ENCODE data around the gene PLCL1.

The PLCL1 gene

DNA sequence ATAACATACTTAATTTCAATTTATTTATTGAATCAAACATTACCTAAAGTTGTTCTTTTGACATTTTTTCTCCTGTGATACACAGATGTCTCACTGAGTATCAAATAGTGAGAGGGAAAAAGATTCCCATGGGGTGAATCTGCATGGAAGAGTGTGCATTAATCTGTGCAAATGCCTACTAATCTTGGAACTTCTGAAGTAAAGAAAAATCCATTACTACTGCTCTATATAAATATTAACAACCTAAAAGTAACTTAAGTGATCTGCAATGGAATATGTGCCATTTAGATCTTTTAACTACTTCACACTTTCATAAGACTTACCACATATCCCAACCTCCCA, 125.5 kb downstream of the PLCL1 start:
- DNase-seq: no peak

DNA sequence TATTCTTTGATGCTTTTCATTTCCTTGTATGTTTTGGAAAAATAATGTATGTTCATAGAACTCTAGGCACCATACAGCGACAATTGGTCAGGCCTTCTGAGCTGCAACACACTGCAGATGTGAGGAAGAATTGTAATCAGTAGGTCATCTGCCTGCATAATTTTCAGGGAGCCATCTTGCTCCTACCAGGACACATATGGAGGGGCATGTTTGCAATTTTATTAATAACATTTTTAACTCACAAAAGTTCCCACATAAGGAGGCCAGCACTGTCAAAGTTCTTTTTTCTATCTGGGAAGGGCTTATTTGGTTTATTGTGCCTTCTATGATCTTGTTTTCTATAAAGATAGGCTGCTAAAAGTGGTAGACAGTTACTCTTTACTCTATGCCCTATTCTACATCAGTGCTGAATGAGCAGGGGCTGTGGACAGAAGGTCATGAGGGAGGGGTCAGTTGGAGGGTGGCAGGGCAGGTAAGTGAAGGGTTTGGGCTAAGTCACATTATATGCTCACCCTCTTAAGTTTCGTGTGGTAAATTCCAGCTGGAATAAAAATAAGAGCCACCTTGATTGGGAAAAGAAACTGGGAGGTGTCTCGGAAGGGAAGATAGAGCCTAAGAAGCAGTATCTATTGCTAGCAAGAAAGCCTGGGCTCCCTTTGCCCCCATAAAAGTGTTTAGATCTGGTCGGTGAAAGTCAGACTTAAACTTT, 126.3 kb downstream of the PLCL1 start:
- no peak for DNase-seq

DNA sequence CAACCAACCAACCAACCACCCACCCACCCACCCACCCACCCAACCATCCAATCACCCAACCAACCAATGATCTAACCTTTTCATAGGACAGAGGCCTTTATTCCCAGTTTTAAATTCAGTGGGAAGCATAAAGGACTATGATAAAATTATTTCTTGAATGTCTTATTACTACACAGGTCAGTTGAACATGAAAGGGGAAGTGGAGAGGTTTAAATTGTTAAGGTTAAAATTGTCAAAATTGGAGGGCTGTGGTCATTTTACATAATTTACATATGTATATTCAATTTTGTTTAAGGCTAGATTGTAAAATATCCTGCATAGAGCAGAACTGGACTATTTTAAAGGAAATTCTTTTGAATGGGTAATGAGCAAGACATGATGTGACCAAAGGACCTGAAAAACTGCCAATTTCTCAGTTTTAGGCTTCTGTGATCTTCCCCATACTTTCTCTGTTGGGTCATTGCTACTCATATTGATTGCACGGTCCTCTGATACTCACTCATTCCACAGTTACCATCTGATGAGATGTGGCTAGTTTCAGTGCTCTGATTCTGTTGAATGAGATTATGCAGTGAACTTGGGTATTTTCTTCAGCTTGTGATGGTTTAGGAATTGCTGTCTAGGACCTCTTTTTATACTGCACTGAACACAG, 127.4 kb downstream of the PLCL1 start:
- DNase-seq: no peak

DNA sequence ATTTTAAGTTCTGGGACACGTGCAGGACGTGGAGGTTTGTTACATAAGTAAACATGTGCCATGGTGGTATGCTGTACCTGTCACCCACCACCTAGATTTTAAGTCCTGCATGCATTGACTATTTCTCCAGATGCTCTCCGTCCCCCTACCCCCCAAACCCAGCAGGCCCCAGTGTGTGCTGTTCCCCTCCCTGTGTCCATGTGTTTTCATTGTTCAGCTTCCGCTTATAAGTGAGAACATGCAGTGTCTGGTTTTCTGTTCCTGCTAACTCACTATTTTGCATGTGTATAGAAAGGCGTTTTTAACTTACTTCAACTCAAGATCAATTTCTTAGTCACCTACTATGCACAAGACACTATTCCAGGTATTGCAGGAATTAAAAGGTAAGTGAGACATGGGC, 128.0 kb downstream of the PLCL1 start:
- no peak for DNase-seq

DNA sequence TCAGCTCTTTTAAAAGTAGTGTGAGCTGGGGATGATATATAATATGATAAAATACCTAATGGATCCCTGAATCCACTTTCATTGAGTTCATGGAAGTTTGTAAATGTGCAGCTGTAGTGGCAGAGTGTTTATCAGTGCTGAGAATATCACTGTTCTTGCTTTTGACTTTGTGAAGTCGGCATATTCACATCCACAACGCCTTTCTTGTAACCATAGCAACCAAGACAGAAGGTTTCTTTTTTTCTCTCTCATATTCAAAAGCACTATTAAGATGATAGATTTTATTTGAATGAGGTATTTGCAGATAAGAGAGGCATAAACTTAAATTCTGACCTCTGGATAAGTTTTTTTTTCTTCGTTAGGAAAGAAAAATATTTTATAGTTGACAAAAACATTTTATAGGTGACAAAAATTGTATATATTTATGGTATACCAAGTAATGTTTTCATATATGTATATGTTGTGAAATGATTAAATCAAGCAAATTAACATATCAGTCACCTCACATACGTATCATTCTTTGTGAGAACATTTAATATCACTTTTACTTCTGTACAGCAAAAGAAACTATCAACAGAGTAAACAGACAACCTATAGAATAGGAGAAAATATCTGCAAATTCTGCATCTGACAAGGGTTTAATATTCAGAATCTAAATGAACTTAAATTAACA, 130.0 kb downstream of the PLCL1 start:
- DNase-seq: no peak

DNA sequence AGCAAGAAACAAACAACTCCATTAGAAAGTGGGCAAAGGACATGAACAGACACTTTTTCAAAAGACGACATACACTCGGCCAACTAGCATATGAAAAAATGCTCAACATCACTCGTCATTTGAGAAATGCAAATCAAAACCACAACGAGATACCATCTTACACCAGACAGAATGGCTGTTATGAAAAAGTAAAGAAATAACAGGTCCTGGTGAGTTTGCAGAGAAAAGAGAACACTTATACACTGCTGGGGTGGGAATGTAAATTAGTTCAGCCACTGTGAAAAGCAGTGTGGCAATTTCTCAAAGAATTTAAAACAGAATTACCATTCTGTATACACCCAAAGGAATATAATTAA, 130.5 kb downstream of the PLCL1 start:
- DNase-seq: no peak

DNA sequence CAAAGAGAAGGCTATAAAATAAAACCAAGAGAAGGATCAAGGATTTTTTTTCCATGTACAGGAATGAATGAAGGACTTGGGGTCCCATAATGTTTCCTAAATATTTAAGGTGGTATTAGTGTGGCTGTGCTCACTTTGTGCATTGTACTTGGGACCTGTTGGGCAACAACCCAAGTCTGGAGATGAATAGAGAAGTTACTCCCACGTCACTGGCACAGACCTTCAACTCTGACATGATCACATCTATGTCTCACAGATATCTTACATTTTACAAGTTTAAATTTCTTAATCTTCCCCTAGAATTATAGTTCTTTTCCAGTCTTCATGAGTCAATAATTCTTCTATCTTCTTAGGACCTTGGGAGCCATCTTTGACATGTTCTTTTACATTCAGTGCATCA, 133.4 kb downstream of the PLCL1 start:
- peak; percentile 64 for DNase-seq

DNA sequence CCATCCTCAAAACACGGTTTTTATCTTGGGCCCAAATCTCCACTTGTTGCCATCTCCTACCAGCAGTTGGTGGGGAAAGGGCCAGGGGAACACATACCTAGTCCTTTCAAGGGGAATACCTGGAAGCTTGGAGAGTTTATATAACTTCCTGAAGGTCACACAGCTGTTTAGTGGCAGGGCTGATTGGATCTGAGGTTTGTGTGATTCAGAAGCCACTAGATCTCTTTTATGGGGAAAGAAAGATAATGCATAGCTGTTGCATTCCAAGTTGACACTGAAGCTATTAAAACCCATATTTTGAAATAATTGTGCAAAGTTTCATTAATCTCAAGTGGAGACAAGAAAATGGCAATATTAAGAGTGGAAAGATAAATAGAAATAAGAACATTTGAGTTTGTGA, 134.2 kb downstream of the PLCL1 start:
- no peak for DNase-seq

DNA sequence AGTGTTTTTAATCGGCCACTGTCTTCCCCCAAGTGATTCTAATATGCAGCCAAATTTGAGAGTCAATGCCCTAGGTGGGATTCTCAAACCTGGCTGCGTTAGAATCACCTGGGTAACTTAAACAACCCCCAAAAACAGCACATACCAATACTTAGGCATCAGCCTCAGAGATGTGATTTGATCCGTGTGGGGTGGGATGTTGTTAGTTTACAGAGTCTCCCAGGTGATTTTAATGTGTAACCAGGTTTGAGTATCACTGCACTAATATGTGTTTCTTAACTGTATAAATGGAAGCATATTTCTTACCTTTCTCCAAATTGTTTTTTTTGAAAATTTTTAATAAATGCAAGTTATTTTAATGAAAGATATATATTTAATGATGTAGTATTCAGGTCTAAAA, 135.4 kb downstream of the PLCL1 start:
- no peak for DNase-seq

DNA sequence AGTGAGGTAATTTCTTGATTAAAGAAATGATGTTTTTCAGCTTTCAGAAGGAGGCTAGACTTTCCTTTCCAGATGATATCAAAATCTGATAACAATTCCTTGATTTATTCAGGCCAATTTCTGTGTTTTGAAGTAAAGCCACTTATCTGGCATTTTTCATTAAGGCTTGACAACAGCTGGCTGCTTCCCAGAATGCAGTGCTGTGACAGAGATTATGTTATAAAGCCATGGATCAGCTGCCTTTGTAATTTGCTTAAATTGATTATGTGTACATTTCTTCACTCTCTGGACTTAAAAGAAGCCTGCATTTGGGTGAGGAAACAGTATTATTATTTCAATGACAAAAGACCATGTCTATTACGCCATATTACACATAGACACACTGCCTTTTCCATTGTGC, 136.0 kb downstream of the PLCL1 start:
- no peak for DNase-seq

DNA sequence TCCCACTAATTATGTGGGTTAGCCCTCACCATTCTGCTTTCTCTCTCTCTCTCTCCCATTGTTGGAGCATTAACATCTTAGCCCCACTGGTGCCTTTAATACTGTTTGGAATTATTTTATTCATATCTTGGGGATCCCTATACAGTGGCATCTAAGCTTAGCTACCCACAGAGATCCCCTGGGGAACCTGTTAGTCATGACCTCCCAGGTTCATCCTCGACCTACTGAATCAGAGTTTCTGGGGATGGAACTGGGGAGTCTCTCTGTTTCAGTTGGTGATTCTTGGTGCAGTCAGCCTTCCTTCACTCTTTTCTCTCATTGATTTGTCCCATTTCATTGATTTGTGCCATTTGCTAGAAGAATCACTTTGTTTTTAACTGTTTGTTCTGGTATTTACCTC, 137.3 kb downstream of the PLCL1 start:
- DNase-seq: no peak

DNA sequence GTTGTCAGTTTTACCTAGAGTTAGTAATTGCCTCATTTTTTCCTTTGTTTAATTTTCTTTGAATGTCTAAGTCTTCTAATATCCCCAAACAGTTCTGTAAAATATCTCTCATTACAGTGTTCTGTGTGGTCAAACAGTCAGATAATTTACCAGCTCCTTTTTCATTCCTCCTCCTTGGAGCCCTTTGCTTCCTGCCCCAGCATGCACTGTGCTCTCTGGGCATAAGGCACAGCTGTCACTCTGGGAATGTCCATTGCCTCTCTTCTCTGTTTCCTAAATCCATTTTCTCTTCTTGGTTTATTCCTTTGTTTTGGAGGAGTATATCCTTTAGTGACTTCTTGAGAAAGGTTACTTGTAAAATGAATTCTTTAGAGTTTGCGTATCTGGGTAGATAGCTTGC, 139.3 kb downstream of the PLCL1 start:
- no peak for DNase-seq

DNA sequence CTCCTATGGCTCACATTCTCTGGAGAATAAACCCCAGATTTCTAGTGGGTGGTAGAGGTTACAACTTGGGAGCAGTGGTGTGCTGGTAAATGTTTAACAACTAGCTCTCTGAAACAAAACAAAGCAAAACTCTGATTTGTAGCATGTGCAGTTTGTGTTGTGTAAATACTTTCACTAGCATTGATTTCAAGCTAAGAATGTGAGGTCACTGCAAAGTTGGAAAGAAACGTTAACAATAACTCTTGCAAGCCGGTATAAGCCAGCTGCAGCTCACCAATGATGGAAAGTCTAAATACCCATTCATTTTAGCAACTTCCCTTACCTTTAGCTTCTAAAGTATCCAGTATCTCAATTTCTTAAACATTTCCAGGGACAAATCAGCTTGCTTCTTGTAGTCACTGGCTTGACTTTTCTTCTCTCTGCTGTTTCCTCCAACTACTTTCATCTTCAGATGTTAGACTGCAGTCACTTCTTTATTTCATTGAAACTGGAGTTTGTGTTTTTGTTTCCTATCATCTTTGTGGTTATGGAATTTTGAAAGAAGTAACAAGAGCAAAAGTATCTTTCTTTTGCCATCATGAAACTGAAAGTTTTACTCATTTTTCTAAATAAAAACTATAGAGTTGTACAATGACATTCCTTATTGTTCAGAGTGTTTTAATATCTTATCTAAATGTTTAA, 140.2 kb downstream of the PLCL1 start:
- DNase-seq: peak; percentile 59

DNA sequence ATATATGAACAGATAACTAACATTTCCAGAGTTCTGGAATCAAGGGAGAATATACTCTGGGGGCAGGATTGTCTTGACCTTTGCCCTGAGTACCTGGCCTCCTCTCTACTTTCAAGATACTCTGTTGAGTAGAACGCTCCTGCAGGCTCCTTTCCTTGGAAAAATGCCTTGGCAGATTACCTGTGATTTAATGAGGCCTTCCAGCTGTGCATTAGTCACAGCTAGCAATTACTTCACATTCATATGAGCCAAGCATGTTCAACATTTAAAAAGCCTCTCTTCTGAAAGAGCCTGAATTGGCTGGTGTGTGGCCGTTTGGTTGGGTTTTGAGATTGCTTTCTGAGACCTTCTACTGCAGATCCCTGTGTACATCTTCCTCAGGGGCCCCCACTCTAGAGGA, 142.2 kb downstream of the PLCL1 start:
- DNase-seq: no peak

DNA sequence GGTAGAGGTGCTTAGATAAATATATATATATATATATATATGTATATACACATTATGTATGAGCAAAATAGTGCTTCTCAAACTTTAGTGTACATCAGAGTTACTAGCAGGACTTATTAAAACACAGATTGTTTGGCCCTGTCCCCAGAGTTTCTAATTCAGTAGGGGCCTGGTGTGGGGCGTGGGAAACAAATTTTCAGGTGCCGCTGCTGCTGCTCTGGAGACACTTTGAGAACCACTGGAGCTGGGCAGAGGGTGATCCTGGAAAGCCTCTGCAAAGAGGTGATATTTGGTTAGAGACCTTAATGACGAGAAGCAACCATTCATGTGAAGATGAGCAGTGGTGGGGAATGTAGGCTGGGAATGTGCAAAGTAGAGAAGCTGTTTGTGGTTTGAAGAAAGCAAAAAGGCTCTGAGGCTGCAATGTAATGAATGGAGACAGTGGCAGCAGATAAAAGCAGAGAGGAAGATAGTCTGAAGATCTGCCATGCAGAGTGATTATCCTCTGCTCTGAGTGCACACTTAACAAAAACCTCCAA, 142.9 kb downstream of the PLCL1 start:
- DNase-seq: no peak

DNA sequence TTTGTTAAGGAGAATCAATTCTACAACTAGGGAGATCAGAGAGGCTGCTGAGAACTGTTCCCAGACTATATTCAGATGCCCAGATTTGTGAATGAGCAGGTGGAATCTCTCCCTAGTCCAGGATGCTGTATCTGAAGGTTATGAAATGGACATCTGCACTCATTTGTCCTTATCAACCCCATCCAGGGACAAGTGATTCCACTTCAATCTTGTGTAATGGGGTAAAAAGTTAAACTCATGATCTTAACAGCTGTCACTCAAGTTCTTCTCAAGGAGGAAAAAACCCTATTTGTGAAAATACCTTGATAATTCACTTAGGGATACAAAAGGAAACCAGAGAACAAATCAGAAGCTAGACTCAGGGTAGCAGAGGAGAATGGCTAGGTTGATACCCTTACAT, 144.8 kb downstream of the PLCL1 start:
- no peak for DNase-seq

DNA sequence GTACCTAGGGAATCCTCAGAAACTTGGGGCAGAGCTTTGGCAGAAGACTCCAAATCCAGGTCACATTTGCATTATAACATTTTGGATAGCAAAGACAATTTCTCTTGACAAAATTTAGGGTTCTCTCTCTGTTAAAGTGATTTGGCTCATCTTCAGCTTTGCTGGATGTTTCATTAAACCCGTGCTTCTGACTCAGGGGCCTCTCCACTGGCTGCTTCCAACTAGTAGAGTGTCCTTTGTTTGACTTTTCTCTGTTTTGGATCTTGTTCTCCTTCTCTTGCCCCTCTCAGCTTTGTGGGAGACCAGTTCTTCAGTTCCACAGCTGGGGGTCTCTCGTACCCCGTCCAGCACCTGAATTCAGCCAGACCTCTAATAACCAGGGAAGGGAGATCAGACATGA, 145.6 kb downstream of the PLCL1 start:
- no peak for DNase-seq

DNA sequence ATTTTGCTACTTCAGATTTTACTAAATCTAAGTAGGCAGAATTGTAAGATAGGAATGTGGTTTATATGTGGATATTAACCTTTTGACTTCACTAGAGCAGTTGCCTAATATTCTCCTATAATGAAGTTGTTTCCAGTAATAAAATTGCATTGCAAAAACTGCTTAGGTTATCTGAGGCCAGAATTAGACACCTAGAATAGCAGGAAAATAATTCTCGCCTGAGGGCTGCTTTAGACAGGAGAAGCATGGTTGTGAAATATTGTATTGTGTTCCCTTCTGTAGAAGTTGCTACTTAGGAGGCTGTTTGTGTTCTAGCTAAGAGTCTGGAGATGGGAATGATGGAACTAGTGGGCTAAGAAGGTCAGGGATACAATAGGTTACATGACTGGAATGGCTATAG, 146.3 kb downstream of the PLCL1 start:
- DNase-seq: no peak

DNA sequence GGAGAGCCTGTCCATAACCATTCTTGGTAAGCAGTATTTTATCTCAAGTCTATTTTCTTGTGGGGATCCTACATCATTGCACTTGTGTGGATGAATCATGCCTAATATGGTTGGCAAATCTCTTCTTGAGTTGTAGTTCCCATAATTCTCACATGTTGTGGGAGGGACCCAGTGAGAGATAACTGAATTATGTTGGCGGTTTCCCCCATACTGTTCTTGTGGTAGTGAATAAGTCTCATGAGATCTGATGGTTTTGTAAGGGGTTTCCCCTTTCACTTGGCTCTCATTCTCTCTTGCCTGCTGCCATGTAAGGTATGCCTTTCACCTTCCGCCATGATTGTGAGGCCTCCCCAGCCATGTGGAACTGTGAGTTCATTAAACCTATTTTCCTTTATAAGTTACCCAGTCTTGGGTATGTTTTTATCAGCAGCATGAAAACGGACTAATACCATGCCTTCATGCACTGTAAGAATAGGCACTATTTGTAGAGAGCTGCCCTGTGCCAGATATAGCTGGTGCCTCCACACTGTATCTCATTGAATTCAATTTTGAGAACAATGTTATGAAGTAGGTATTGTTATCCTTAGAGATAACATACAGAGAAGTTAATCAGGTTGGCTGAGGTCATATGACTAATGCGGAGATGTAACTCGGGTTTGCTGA, 148.3 kb downstream of the PLCL1 start:
- DNase-seq: peak; percentile 67

DNA sequence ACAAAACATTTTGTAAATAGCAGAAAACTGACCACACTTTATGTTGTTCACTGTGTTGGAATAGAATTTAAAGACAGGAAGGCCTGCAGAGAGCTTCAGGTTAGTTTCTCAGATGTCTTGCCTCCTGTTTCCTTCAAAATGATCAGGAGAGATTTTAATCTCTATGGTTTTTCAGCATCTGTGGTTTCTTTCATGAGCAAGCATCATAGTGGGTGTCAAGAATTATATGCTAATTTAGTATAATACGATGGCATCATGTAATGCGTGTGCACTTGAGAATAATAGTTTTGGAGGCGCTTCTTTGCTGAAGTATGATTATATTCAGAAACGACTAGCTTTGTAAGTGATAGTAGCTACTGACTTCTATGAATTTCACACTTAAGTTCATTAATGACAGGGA, 149.9 kb downstream of the PLCL1 start:
- no peak for DNase-seq

DNA sequence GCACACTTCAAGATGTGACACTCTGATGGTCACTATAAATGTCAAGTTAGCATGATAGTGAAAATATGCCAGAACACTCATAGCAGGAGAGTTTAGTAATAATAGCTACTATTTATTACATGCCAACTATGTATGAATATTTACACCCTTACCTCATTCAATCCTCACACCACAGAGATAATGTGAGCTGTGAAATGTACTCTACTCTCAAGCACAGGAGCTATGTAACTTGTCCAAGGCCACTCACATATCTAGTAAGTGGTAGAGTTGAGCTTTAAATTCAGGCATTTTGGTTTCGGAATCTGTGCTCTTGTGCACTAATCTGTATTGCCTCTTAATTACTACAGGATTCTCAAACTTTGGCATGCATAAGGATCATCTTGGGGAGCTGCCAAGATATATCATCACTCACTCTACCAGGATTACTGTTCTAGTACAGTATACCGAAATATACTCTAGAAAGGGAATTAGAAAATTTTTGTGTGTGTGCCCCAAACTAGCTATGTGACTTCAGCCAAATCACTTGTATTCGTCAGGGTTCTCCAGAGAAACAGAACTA, 154.3 kb downstream of the PLCL1 start:
- DNase-seq: no peak

DNA sequence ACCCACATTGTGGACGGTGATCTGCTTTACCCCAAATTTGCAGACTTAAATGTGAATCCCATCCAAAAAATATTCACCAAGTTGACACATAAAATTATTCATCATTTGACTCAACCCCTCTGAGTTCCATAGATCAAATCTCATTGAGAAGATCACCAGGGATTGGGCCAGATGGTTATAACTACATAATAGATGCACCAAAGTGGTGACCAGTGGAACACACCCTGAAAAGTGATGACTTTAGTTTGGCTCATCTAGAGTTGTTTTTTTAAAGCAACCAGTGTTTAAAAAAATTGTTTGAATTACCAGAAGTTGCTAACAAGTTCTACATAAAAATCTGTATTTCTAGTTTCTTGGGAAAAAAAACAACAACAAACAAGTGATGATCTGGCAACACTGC, 155.0 kb downstream of the PLCL1 start:
- no peak for DNase-seq

DNA sequence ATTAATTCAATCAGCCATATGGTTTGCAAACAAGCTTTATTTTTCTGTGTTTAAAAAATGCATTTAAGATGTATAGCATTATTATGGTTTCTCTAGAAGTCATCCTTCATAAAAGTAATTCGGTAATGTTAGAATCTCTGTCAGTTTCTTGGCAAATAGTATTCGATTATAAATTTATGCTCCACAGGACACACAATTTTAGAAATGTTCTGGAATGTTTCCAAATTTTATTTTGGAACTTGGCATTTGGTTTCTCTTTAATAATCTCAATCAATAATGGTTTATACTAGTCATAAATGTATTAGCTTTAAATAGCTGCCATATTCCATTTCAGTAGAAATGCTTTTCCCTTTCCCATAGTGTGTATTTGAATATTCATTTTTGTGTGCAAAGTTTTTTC, 156.4 kb downstream of the PLCL1 start:
- no peak for DNase-seq
